Right kidney (tissue), 1 donor: ENCODE data around the gene ARL11.
"Not testable (repeated sequence)": the region's sequence is repeated elsewhere in the genome, so short reads cannot be mapped to it uniquely, and the experiment has no call there.

Source experiments
- DNase-seq: peaks from one replicate; pipeline ENCODE4 v3.0.0-alpha.2; 2016

The ARL11 gene

DNA sequence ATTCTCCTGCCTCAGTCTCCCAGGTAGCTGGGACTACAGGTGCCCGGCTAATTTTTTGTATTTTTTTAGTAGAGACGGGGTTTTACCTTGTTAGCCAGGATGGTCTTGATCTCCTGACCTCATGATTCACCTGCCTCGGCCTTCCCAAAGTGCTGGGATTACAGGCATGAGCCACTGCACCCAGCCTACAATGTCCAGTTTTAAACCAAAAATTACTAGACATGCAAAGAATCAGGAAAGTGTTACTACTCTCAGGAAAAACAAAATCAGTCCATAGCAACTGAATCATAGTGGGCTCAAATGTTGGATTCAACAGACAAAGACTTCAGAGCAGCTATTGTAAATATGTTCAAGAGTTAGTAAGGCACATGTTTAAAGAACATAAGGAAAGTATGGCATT is 16.3 kb upstream of the ARL11 start:
- not testable (repeated sequence) for DNase-seq

GRCh38 chr13:49615836-49616675 is 12.3 kb upstream of the ARL11 start:
- no peak for DNase-seq

DNA sequence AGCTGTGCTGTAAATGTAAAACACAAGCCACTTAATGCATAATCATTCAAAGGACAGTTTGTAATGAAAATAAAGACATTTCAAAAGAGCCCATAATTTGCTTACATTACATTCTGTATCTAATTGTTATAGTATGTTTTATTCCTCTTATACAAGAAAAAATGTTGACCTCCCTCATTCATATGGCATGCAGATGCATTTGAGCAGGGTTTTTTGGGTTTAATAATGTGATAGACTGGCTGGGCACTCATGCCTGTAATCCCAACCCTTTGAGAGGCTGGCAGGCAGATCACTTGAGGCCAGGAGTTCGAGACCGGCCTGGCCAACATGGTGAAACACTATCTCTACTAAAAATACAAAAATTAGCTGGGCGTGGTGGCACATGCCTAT is 11.6 kb upstream of the ARL11 start:
- DNase-seq = no peak

DNA sequence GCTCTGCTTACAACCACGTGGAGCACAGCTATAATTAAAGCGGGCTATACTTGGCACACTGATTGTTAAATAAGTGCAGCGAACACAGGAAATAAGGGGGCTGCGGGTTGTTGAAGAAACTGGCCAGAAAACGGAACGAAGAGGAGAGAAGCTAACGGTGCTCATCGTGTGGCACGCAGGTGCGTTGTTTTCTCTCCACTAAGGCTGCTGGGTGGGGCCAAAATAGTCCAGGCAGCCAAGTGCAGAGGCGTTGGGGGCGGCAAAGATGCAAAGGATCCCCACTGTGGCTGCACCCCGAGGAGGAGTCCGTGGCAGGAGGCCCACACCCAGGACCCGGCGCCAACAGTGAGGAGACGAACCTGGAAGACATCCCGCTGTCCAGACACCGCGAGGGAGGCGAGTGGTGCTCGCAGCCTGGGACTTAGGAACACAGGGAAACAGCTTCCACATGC is 8.1 kb upstream of the ARL11 start:
- DNase-seq = no peak

DNA sequence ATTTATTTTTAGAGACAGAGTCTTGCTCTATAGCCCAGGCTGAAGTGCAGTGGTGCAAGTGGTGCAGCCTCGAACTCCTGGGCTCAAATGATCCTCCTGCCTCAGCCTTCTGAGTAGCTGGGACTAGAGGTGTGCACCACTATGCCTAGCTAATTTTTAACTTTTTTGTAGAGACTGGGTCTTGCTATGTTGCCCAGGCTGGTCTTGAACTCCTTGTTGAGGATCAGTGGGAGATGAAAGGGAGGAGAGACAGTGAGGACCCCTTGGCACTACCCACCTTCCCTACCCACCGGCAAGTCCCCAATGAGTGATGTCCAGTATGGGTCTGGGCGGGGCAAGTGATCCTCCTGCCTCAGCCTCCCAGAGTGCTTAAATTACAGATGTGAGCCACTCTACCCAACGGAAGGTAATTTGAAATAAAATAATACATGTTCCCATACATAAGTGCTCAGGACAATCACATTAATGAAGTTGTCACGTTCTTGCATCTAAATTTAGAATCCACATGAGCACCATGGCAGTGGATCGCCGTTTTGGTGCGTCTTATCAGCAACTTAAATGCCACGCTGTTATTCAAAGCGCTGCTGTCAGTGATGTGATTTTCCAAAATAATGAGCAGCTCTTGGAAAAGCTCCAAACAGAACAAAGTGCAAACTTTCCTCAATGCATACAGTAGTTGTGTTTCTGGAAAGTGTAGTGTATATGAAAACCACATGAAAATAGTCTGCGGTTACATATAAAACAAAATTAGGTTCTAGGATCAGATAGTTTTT is 5.9 kb upstream of the ARL11 start:
- no peak for DNase-seq

GRCh38 chr13:49624229-49624628 is 4.1 kb upstream of the ARL11 start:
- DNase-seq = no peak

DNA sequence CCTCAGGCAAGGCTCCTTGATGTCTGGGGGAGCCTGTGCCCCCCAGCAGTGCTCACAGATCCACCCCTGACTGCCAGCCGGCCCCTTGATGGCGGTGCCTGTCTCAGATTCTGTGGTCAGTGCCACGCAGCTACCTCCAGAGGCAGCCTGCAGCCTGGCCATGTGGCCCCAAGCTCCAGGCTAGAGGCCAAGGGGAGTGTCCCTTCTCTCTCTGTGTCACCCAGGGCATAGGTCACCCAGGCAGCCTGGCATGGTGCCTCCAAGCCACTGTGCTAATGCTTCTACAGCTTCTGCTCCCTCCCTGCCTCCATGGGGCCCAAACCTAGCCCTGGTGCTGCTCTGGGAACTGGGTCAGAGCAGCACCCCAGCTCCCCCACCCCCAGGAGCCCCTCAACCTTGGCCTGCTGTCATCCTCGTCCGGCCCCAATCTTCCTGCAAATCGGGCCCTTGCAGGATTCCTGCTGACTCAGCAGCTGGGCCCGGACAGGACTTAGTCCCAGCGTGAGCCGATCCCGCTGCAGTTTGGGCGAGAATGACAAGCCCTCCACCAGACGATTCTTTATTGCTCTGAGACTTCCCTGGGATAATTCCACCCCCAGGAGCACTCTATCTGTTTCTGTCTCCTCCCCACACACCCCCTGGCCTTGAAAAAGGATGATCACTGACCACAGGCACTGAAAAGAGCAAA is 2.8 kb upstream of the ARL11 start:
- DNase-seq = no peak

- DNase-seq = no peak
Observed at GRCh38 chr13:49629196-49629938, 1.1 kb downstream of the ARL11 start.

- DNase-seq = no peak
Observed at GRCh38 chr13:49629947-49630346, 1.6 kb downstream of the ARL11 start.

GRCh38 chr13:49630580-49630979 is 2.3 kb downstream of the ARL11 start:
- DNase-seq = no peak

DNA sequence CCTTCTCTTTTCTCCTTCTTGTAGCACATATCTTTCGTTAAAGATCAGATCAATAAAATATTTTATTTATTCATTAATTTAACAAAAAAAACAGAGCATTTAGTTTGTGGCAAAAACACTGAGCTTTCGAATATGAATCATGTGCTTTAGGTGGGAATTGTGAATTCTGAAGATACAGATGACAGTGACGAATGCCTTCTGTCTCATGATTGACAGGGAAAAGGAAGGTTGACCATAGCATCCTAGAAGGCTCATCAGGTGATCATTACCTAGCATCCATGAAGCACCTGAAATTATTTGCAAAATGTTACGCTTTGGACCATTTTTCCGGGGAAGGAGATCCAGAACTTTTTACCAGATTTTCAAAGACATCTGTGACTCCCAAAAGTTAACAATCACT is 3.8 kb downstream of the ARL11 start:
- DNase-seq = no peak

DNA sequence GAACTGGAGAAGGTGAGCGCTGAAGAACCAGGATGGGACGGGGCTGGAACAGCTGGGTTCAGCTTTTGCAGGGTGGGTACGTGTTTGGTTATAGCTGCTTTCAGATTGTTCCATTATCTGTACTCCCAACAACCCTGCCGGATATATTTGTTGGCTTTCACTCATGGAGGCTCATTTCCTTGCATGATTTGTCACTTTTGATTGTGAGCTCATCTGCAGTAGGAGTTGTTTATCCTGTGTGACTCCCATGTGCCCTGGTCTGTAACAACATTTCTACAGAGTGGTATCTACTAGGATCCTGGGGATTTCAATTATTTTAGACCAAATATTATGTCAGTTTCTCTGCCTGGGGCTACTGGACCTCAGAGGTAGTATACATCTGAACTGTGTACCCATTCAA is 5.4 kb downstream of the ARL11 start:
- DNase-seq = no peak

GRCh38 chr13:49635599-49636433 is 7.5 kb downstream of the ARL11 start:
- no peak for DNase-seq

- DNase-seq = no peak
Observed at GRCh38 chr13:49636705-49637104, 8.4 kb downstream of the ARL11 start.

- DNase-seq = no peak
Observed at GRCh38 chr13:49638030-49638743, 9.9 kb downstream of the ARL11 start.

- no peak for DNase-seq
Observed at GRCh38 chr13:49638744-49639072, 10.4 kb downstream of the ARL11 start.

GRCh38 chr13:49641801-49642291 is 13.5 kb downstream of the ARL11 start:
- no peak for DNase-seq

GRCh38 chr13:49643035-49643646 is 14.8 kb downstream of the ARL11 start:
- no peak for DNase-seq

GRCh38 chr13:49645451-49645850 is 17.1 kb downstream of the ARL11 start:
- DNase-seq = no peak

GRCh38 chr13:49646688-49647087 is 18.4 kb downstream of the ARL11 start:
- no peak for DNase-seq
